K562 (cell line): ENCODE data around the gene CEP19. TPM values are rescaled to one million over a fixed set of nuclear protein-coding genes. Genes with fewer than 3 reads are reported as not detected.
"Not testable (repeated sequence)": the region's sequence is repeated elsewhere in the genome, so short reads cannot be mapped to it uniquely, and the experiment has no call there.

ENCODE experiments used
- ATAC-seq: fragments of 200-7000 bp; cut with Tn5 transposase; 3 replicates; pipeline ENCODE4 v1.9.1; 2020; ENCODE audit warnings: moderate library complexity
- BruUV-seq: library from RNA; stranded (reverse); fragments of 400-500 nt; replicated peaks from 2 replicates; lab custom pipeline; 2021; lab: Mats Ljungman, UMichigan
- CTCF ChIA-PET: fragments of 300-600 bp; formaldehyde crosslinking; extraction: SDS; loops from one replicate; lab custom pipeline; 2021; ENCODE audit warnings: low intra/inter-chr PET ratio; lab: Yijun Ruan, JAX
- POLR2A ChIA-PET: fragments of 300-600, 350-650 bp; sonication (Branson Sonifier 250); formaldehyde crosslinking; extraction: SDS; loops from one replicate; lab custom pipeline; 2021; ENCODE audit warnings: antibody characterized with exemption, inconsistent platforms; lab: Yijun Ruan, JAX
- DNase-seq, 4 experiments: peaks; one replicate each; pipeline versions ENCODE4 v3.0.0 to v3.0.0-alpha.2; 2011 to 2018; ENCODE audit warnings: low spot score in 3 of 4, mixed read lengths in 3 of 4; ENCODE audit errors: extremely low read depth in 1 of 4
- FAIRE-seq: peaks from 2 replicates; lab custom pipeline; 2011; peaks lifted over from hg19 to GRCh38; lab: Jason Lieb, UNC
- H2AFZ ChIP-seq: 2 replicates; pipeline ENCODE4 v1.6.0; 2011; ENCODE audit warnings: low read depth, low read length, control low read depth, inconsistent platforms
- H3K27ac ChIP-seq: fragments of 200-600 bp; 3 replicates; pipeline ENCODE4 v1.8.0; 2011; ENCODE audit warnings: low read depth, mild to moderate bottlenecking, control low read depth, inconsistent platforms, low read length, moderate library complexity, mixed read lengths; ENCODE audit errors: extremely low read depth
- H3K27me3 ChIP-seq, 2 experiments: fragments of 300-600 bp in 1 of 2; 2 replicates in 1 of 2; 3 replicates in 1 of 2; pipeline versions ENCODE4 v1.6.0 to v1.8.0; 2011; ENCODE audit warnings: inconsistent platforms in 2 of 2, low read length in 2 of 2, mild to moderate bottlenecking in 1 of 2, mixed read lengths in 1 of 2, moderate library complexity in 1 of 2; ENCODE audit not compliant: control insufficient read depth in 2 of 2, insufficient read depth in 2 of 2
- H3K36me3 ChIP-seq: fragments of 300-600 bp; 3 replicates; pipeline ENCODE4 v1.8.0; 2011; ENCODE audit warnings: mild to moderate bottlenecking, low read length, inconsistent platforms; ENCODE audit not compliant: control insufficient read depth, insufficient read depth
- H3K4me1 ChIP-seq, 2 experiments: fragments of 200-600 bp in 1 of 2; replicated peaks in 1 of 2; 2 replicates in 1 of 2; 3 replicates in 1 of 2; pipeline versions ENCODE4 v1.5.1 to v1.8.0; 2011; ENCODE audit warnings: inconsistent platforms in 2 of 2, low read length in 2 of 2, mild to moderate bottlenecking in 1 of 2, mixed read lengths in 1 of 2, moderate library complexity in 1 of 2; ENCODE audit not compliant: control insufficient read depth in 2 of 2, insufficient read depth in 2 of 2
- H3K4me2 ChIP-seq: 2 replicates; pipeline ENCODE4 v1.6.1; 2011; ENCODE audit warnings: low read length, control low read depth, inconsistent platforms, mixed read lengths; ENCODE audit not compliant: insufficient read depth
- H3K4me3 ChIP-seq: fragments of 200-600 bp; sonication (generic), shearing (Covaris generic); 2 replicates; pipeline ENCODE4 v1.5.1; 2016; ENCODE audit warnings: control low read depth, inconsistent platforms
- H3K79me2 ChIP-seq: fragments of 200-600 bp; 3 replicates; pipeline ENCODE4 v1.8.0; 2011; ENCODE audit warnings: low read length, inconsistent platforms; ENCODE audit not compliant: control insufficient read depth, insufficient read depth
- H3K9ac ChIP-seq, 2 experiments: 2 replicates each; pipeline versions ENCODE4 v1.6.0 to v1.6.1; 2011; ENCODE audit warnings: low read depth in 2 of 2, low read length in 2 of 2, control low read depth in 1 of 2, inconsistent platforms in 1 of 2, mild to moderate bottlenecking in 1 of 2, mixed read lengths in 1 of 2; ENCODE audit not compliant: insufficient read depth in 1 of 2
- H3K9me1 ChIP-seq: one replicate; pipeline ENCODE4 v1.6.0; 2011; ENCODE audit warnings: inconsistent platforms, mild to moderate bottlenecking, low read length, moderate library complexity; ENCODE audit not compliant: control insufficient read depth, insufficient read depth
- H3K9me3 ChIP-seq: replicated peaks from 2 replicates; pipeline ENCODE4 v1.5.1; 2011; ENCODE audit warnings: low read depth, low read length, inconsistent platforms; ENCODE audit not compliant: control insufficient read depth, insufficient read depth
- H4K20me1 ChIP-seq: replicated peaks from 2 replicates; pipeline ENCODE4 v1.6.1; 2011; ENCODE audit warnings: low read length, inconsistent platforms, mixed read lengths; ENCODE audit not compliant: control insufficient read depth, insufficient read depth
- ARID3A ChIP-seq: IDR thresholded peaks from 2 replicates; pipeline ENCODE4 v1.6.1; 2012; ENCODE audit warnings: low read depth, low read length, improper control_type of control experiment, borderline replicate concordance
- ARNT ChIP-seq, 2 experiments: fragments of 450-650 bp; IDR thresholded peaks; 2 replicates each; pipeline ENCODE4 v1.6.1; 2016; ENCODE audit warnings: mild to moderate bottlenecking in 1 of 2
- ATF3 ChIP-seq, 2 experiments: fragments of 450-650 bp in 1 of 2; sonication (generic) in 1 of 2; formaldehyde crosslinking in 1 of 2; IDR thresholded peaks in 1 of 2; conservative IDR thresholded peaks in 1 of 2; 2 replicates each; pipeline versions ENCODE4 v1.6.1 to v1.8.1; 2016 to 2023; ENCODE audit warnings: mild to moderate bottlenecking in 2 of 2, moderate library complexity in 2 of 2, inconsistent platforms in 1 of 2, missing genetic modification reagents in 1 of 2
- CHD1 ChIP-seq: fragments of 200-600 bp; sonication (generic); IDR thresholded peaks from one replicate; pipeline ENCODE4 v1.6.1; 2012; ENCODE audit warnings: mild to moderate bottlenecking, moderate library complexity, low read length, inconsistent platforms
- CLOCK ChIP-seq: fragments of 250-450 bp; sonication (Bioruptor Pico); IDR thresholded peaks from 2 replicates; pipeline ENCODE4 v1.4.0; 2020; ENCODE audit warnings: mild to moderate bottlenecking, moderate library complexity, borderline replicate concordance
- KAT8 ChIP-seq: fragments of 450-650 bp; IDR thresholded peaks from 2 replicates; pipeline ENCODE4 v1.6.1; 2016; ENCODE audit warnings: low read depth, mild to moderate bottlenecking
- POU5F1 ChIP-seq: fragments of 150-350 bp; IDR thresholded peaks from 2 replicates; pipeline ENCODE4 v1.6.1; 2014; ENCODE audit warnings: borderline replicate concordance, low read length, low read depth, mild to moderate bottlenecking; ENCODE audit not compliant: partially characterized antibody
- RBBP5 ChIP-seq: fragments of 200-600 bp; sonication (generic); IDR thresholded peaks from 2 replicates; pipeline ENCODE4 v1.6.1; 2012; ENCODE audit warnings: borderline replicate concordance, mild to moderate bottlenecking, low read length, control low read depth, inconsistent platforms; ENCODE audit not compliant: insufficient read depth, poor library complexity, severe bottlenecking
- TBP ChIP-seq: optimal IDR thresholded peaks from 2 replicates; pipeline ENCODE3; 2011; ENCODE audit warnings: low read depth, low read length, improper control_type of control experiment
- ZEB2 ChIP-seq: fragments of 450-650 bp; IDR thresholded peaks from 2 replicates; pipeline ENCODE4 v1.6.1; 2016
- ZKSCAN8 ChIP-seq: fragments of 200-800 bp; sonication (Bioruptor generic); IDR thresholded peaks from 2 replicates; pipeline ENCODE4 v1.6.1; 2016; ENCODE audit warnings: missing genetic modification characterization, missing compliant biosample characterization
- WGBS: fragments of 100-300 bp; shearing (Covaris generic); methylation state at CpG from one replicate; pipeline ENCODE4 v1.1.6; 2016; ENCODE audit warnings: low coverage, mixed read lengths; ENCODE audit not compliant: insufficient coverage; ENCODE audit errors: missing lambda C conversion rate; 5-methylcytosine and 5-hydroxymethylcytosine counted together
- in situ Hi-C: fragments of 300-500 bp; cut with MboI; formaldehyde crosslinking; loops from 4 replicates; pipeline ENCODE4 v1.15.0; 2018; ENCODE audit warnings: inconsistent platforms, mixed read lengths
- intact Hi-C: fragments of 100-400 bp; cut with micrococcal nuclease; formaldehyde crosslinking; loops from 2 replicates; pipeline ENCODE4 v1.14.2; 2022
- polyA plus RNA-seq, 8 experiments: library from polyadenylated mRNA; depleted of rRNA in 4 of 8; stranded (reverse) in 5 of 8; unstranded in 3 of 8; fragments of >200 nt; fragmentation: Nextera tagmentation in 2 of 8; fragmentation: Illumina TruSeq in 1 of 8; extraction: Ambion mirVana in 2 of 8; extraction: Trizol in 1 of 8; gene quantifications; 2 replicates each; pipeline versions ENCODE4 v1.2.1 to v1.2.3, GENCODE V29; 2011 to 2014; ENCODE audit warnings: inconsistent platforms in 1 of 8, missing spikeins in 1 of 8
- total RNA-seq, 7 experiments: library from RNA; depleted of rRNA in 6 of 7; stranded (reverse); fragments of >200 nt in 6 of 7; fragmentation: Illumina TruSeq in 2 of 7; extraction: Trizol in 2 of 7; gene quantifications; 2 replicates each; pipeline versions ENCODE4 v1.2.1 to v1.2.3, GENCODE V29; 2011 to 2021; ENCODE audit warnings: low replicate concordance in 1 of 7
- TF ChIP-seq, protein P1 (sequence below): fragments of 450-650 bp; IDR thresholded peaks from 2 replicates; pipeline ENCODE4 v1.6.1; 2016

The CEP19 gene
- total and polyA plus RNA-seq, 9 of the 15 experiments (the other 6 are each of a cell fraction or from before 2014, with no cell fraction given) = 2.5 to 4.5 (median 3.7) TPM

DNA sequence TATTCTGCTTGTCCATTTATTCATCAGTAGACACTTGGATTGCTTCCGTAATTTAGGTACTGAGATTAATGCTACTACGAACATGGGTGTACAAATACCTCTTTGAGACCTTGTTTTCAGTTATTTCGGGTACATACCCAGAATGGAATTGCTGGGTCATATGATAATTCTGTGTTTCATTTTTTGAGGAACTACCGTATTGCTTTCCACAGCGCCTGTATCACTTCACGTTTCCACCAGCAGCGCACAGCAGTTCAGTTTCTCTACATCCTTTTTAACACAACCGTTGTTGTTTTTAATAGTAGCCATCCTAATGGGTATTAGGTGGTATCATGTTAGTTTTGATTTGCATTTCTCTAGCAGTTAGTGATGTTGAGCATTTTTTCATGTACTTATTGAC lies 37.1 kb upstream of the CEP19 start (continued):
- TF ChIP-seq ATF3 (IDR thresholded peaks at IDR 0.05) (no peak), ATF3 (CRISPR knock-in tag; conservative IDR thresholded peaks at IDR 0.05) (no peak), ZEB2 (no peak), CLOCK (CRISPR knock-in tag) (no peak), ARNT (IDR thresholded peaks at IDR 0.05) (no peak), KAT8 (no peak), CHD1 (no peak), POU5F1 (no peak), ZKSCAN8 (no peak), RBBP5 (no peak), TBP (no peak), ARID3A (no peak)
- TF ChIP-seq, protein P1, sequence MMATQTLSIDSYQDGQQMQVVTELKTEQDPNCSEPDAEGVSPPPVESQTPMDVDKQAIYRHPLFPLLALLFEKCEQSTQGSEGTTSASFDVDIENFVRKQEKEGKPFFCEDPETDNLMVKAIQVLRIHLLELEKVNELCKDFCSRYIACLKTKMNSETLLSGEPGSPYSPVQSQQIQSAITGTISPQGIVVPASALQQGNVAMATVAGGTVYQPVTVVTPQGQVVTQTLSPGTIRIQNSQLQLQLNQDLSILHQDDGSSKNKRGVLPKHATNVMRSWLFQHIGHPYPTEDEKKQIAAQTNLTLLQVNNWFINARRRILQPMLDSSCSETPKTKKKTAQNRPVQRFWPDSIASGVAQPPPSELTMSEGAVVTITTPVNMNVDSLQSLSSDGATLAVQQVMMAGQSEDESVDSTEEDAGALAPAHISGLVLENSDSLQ = no peak

DNA sequence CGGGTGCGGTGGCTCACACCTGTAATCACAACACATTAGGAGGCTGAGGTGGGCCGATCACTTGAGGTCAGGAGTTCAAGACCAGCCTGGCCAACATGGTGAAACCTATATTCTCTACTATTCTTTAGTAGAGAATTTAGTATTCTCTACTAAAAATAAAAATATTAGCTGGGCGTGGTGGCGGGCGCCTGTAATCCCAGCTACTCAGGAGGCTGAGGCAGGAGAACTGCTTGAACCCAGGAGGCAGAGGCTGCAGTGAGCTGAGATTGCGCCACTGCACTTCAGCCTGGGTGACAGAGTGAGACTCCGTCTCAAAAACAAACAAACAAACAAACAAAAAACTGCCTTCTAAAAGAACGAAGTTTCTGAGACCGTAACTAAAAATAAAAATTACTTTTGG lies 31.5 kb upstream of the CEP19 start:
- in situ Hi-C loops, H3K4me1 ChIP-seq, ATAC-seq, H3K9me1 ChIP-seq, H3K4me2 ChIP-seq, CTCF ChIA-PET, H3K9ac ChIP-seq, DNase-seq, H4K20me1 ChIP-seq, FAIRE-seq, BruUV-seq, H3K27ac ChIP-seq, H3K27me3 ChIP-seq, H2AFZ ChIP-seq, intact Hi-C loops, H3K4me3 ChIP-seq, H3K9me3 ChIP-seq: not testable (repeated sequence)
- peaks cover 24% of the 10 kb centered on the region; the same call in 2 of the 3 replicates for H3K36me3 ChIP-seq
- POLR2A ChIA-PET = interaction anchor here (0.8 to 2.0 kb wide), 2 partner anchors 9 to 10 kb away, joined by 3 to 11 read pairs; no protein-coding TSS in a partner anchor
- peaks cover 87% of the 10 kb centered on the region for H3K79me2 ChIP-seq
- WGBS = 93% methylated on average over 10 of the region's 10 CpGs
